ENCODE data around the gene C9orf152. TPM values are rescaled to one million over a fixed set of nuclear protein-coding genes. Genes with fewer than 3 reads are reported as not detected.
"Not testable (repeated sequence)": the region's sequence is repeated elsewhere in the genome, so short reads cannot be mapped to it uniquely, and the experiment has no call there.

Gene C9orf152
- total and polyA plus RNA-seq, 9 of the 15 experiments (the other 6 are each of a cell fraction or from before 2014, with no cell fraction given), result not detected

GRCh38 chr9:110206389-110206788 is 1.6 kb downstream of the C9orf152 start:
- H3K4me1 ChIP-seq (replicated peaks in 1 of 2; ENCODE audit: control insufficient read depth in 2 of 2, insufficient read depth in 2 of 2, low read length in 2 of 2), result no peaks in the 10 kb centered on the region; a peak in 1 of 5 replicates
- DNase-seq (ENCODE audit: extremely low read depth in 1 of 4, low spot score in 3 of 4) (no peak), ATAC-seq (no peak), FAIRE-seq (no peak)
- in situ Hi-C loops (cut with MboI), result no loop called here
- H3K9me1 ChIP-seq (ENCODE audit: control insufficient read depth, insufficient read depth, low read length), result no peaks in the 10 kb centered on the region
- H3K9me3 ChIP-seq (replicated peaks; ENCODE audit: control insufficient read depth, insufficient read depth, low read depth, low read length), result no peaks in the 10 kb centered on the region; the same call in 1 of the 2 replicates
- H4K20me1 ChIP-seq (replicated peaks; ENCODE audit: control insufficient read depth, insufficient read depth, low read length), result 0 out of 2 replicates have a peak, but pooled peaks cover 3% of the 10 kb centered on the region
- no TSS peak for BruUV-seq (replicated peaks)
- H3K27me3 ChIP-seq (ENCODE audit: control insufficient read depth in 2 of 2, insufficient read depth in 2 of 2, low read length in 2 of 2), result peaks cover 6 to 14% of the 10 kb centered on the region in 2 experiments; a peak in 3 of 5 replicates
- H3K4me3 ChIP-seq, result no peak overlapping the region
- no peak overlapping the region for H2AFZ ChIP-seq (ENCODE audit: low read depth, low read length)
- no peak overlapping the region for H3K9ac ChIP-seq (ENCODE audit: insufficient read depth in 1 of 2, low read depth in 2 of 2, low read length in 2 of 2)
- ChIA-PET POLR2A (no interaction called here), CTCF (ENCODE audit: low intra/inter-chr PET ratio) (no interaction called here)
- WGBS (ENCODE audit: insufficient coverage, low coverage, missing lambda C conversion rate), result 0% methylated on average over 1 of the region's 1 CpG
- no peak overlapping the region for H3K4me2 ChIP-seq (ENCODE audit: insufficient read depth, low read length)
- H3K27ac ChIP-seq (ENCODE audit: extremely low read depth, low read depth, low read length), result no peak overlapping the region
- no peak for TF ChIP-seq CXXC5 (CRISPR knock-in tag; IDR thresholded peaks at IDR 0.05)
- TF ChIP-seq BRD4 (IDR thresholded peaks at IDR 0.05), result no peak
- TF ChIP-seq SMC3 (conservative IDR thresholded peaks at IDR 0.05; ENCODE audit: insufficient read depth, low read depth, low read length), result no peak
- no peak for TF ChIP-seq E2F3 (CRISPR knock-in tag; IDR thresholded peaks at IDR 0.05)
- TF ChIP-seq ZNF263 (CRISPR knock-in tag; IDR thresholded peaks at IDR 0.05; ENCODE audit: borderline replicate concordance), result no peak
- TF ChIP-seq HIVEP1 (CRISPR knock-in tag; IDR thresholded peaks at IDR 0.05), result no peak
- intact Hi-C loops (cut with micrococcal nuclease), result no loop called here
- no peaks in the 10 kb centered on the region for H3K36me3 ChIP-seq (ENCODE audit: control insufficient read depth, insufficient read depth, low read length)
- no peaks in the 10 kb centered on the region for H3K79me2 ChIP-seq (ENCODE audit: control insufficient read depth, insufficient read depth, low read length)

DNA sequence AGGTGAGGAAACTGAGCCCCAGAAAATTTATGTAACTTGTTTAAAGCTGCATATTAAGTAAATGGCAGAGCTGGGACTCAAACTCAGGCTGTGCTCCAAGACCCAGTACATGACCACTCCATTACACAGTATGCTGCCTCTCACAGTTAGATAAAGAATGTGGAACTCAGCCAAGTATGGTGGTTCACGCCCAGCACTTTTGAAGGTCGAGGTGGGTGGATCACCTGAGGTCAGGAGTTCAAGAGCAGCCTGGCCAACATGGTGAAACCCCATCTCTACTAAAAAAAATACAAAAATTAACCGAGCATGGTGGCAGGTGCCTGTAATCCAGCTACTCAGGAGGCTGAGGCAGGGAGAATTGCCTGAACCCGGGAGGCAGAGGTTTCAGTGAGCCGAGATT is 2.3 kb downstream of the C9orf152 start:
- H3K4me3 ChIP-seq; H3K4me2 ChIP-seq (ENCODE audit: insufficient read depth, low read length); in situ Hi-C loops (cut with MboI); H4K20me1 ChIP-seq (replicated peaks; ENCODE audit: control insufficient read depth, insufficient read depth, low read length); CTCF ChIA-PET (ENCODE audit: low intra/inter-chr PET ratio); H3K9me3 ChIP-seq (replicated peaks; ENCODE audit: control insufficient read depth, insufficient read depth, low read depth, low read length); H3K27ac ChIP-seq (ENCODE audit: extremely low read depth, low read depth, low read length); H3K79me2 ChIP-seq (ENCODE audit: control insufficient read depth, insufficient read depth, low read length); BruUV-seq (replicated peaks); intact Hi-C loops (cut with micrococcal nuclease); H3K9ac ChIP-seq (ENCODE audit: insufficient read depth in 1 of 2, low read depth in 2 of 2, low read length in 2 of 2); H3K9me1 ChIP-seq (ENCODE audit: control insufficient read depth, insufficient read depth, low read length); H2AFZ ChIP-seq (ENCODE audit: low read depth, low read length); H3K4me1 ChIP-seq (replicated peaks in 1 of 2; ENCODE audit: control insufficient read depth in 2 of 2, insufficient read depth in 2 of 2, low read length in 2 of 2); FAIRE-seq; H3K36me3 ChIP-seq (ENCODE audit: control insufficient read depth, insufficient read depth, low read length): not testable (repeated sequence)
- peak; percentile 77 for ATAC-seq
- peak in 1 of 4 experiments; percentile 36 for DNase-seq (ENCODE audit: extremely low read depth in 1 of 4, low spot score in 3 of 4)
- POLR2A ChIA-PET, result interaction anchor here (1.0 kb wide), 1 partner anchor 11 kb away, joined by 3 read pairs; no protein-coding TSS in a partner anchor
- TF ChIP-seq NFIC (IDR thresholded peaks at IDR 0.05), result peak; percentile 73
- WGBS (ENCODE audit: insufficient coverage, low coverage, missing lambda C conversion rate), result 0% methylated on average over 5 of the region's 5 CpGs
- H3K27me3 ChIP-seq (ENCODE audit: control insufficient read depth in 2 of 2, insufficient read depth in 2 of 2, low read length in 2 of 2), result peaks cover 6 to 20% of the 10 kb centered on the region in 2 experiments; a peak in 3 of 5 replicates

Data from K562 (cell line).